Measurements from ENCODE around the gene NKD1.

DNA sequence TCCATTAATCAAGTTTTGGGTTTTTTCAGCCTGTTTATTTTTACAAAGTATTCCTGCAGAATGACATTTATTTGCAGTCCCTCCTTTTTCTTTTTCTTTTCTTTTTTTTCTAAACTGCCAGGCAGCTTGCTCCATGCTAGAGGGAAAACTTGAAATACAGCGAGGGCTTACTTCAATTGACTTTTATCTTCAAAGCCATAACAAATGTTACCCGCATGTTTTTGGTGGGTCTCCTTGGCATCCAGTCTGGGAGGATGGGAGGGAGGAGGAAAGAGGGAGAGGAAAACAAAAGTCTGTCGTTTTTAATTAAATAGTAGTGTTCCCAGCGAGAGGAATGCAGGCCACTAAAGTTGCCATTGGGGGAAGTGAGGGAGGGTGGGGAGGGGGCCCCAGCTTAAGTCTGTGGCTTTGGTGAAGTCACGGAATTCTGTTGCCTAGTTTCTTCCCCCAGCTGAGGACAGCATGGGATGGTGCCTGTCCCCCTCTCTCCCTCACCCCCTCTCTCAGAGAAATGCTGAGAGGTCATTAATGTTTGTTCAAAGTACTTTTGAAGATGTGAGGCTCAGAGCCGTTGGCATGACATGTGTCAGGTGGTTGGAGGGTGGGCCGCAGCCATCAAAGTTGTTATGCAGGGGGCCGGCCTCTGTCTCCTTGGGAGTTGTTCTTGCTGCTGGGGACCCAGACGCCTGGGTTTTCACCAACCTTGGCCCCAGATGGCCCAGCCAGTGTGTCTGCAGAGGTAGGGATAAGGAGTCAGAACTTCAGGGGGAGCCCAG lies 2.9 kb downstream of the NKD1 start:
- TF ChIP-seq EZH2 (IDR thresholded peaks at IDR 0.05; ENCODE audit: borderline replicate concordance, insufficient read depth, low read depth, low read length, poor library complexity, severe bottlenecking) (no peak), CTCF (IDR thresholded peaks at IDR 0.05) (no peak)
